BE2C (cell line): ENCODE measurements around the gene LMO3.

Experiments
- DNase-seq: peaks from one replicate; pipeline ENCODE4 v3.0.0-alpha.2; 2020
- H3K27me3 ChIP-seq: fragments of 250-450 bp; sonication (Bioruptor Pico); 2 replicates; pipeline ENCODE4 v1.5.1; 2020; ENCODE audit warnings: mild to moderate bottlenecking
- H3K36me3 ChIP-seq: fragments of 250-450 bp; sonication (Bioruptor Pico); 2 replicates; pipeline ENCODE4 v1.5.1; 2020; ENCODE audit warnings: mild to moderate bottlenecking
- H3K4me1 ChIP-seq: fragments of 250-450 bp; sonication (Bioruptor Pico); 2 replicates; pipeline ENCODE4 v1.5.1; 2020
- H3K4me3 ChIP-seq: 2 replicates; pipeline ENCODE4 v1.5.1; 2011; ENCODE audit warnings: low read depth, low read length
- H3K9me3 ChIP-seq: fragments of 250-450 bp; sonication (Bioruptor Pico); 2 replicates; pipeline ENCODE4 v1.5.1; 2020
- TF ChIP-seq, protein P1 (sequence below): IDR thresholded peaks from 2 replicates; pipeline ENCODE4 v1.5.1; 2012; ENCODE audit warnings: mild to moderate bottlenecking, low read depth, low read length

LMO3 gene

DNA sequence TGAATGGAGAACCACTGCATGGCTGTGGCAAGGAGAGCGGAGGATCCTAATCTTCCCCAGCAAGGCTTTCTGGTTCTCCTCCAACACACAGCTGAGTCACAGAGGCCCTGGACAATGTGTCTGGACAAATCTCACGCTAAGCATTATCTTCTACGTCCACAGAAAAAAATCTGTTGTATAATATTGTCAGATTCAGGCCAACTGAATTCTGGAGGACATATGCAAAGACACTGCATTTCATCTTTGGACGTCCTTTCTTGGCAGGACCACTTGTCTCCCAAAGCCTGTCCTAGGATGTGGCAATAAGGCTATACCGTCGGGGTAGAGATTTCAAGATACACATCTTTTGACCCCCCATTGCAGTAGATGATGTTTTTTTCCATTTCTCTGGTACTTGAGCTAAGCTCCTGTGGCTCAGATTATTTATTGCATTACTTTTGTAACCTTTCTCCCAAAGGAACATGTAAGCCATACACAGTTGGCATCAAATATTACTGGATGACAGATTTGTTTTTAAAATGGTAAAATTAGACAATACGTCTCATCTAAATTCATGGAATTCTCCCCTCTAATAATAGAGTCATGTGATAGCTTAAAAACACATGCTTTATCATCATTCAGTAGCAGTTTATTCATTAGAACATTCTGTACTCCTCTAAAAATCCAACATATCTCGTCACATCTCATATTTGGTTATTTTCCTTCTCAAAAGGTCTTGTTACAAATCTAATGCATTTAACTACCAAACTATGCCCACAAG lies 19.4 kb downstream of the LMO3 start:
- H3K9me3 ChIP-seq = no peaks in the 10 kb centered on the region; the same call in 1 of the 2 replicates
- H3K4me1 ChIP-seq = no peaks in the 10 kb centered on the region
- no peaks in the 10 kb centered on the region; the same call in 1 of the 2 replicates for H3K27me3 ChIP-seq
- H3K36me3 ChIP-seq = no peaks in the 10 kb centered on the region
- TF ChIP-seq, protein P1, sequence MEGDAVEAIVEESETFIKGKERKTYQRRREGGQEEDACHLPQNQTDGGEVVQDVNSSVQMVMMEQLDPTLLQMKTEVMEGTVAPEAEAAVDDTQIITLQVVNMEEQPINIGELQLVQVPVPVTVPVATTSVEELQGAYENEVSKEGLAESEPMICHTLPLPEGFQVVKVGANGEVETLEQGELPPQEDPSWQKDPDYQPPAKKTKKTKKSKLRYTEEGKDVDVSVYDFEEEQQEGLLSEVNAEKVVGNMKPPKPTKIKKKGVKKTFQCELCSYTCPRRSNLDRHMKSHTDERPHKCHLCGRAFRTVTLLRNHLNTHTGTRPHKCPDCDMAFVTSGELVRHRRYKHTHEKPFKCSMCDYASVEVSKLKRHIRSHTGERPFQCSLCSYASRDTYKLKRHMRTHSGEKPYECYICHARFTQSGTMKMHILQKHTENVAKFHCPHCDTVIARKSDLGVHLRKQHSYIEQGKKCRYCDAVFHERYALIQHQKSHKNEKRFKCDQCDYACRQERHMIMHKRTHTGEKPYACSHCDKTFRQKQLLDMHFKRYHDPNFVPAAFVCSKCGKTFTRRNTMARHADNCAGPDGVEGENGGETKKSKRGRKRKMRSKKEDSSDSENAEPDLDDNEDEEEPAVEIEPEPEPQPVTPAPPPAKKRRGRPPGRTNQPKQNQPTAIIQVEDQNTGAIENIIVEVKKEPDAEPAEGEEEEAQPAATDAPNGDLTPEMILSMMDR = no peak
- DNase-seq = no peak
- H3K4me3 ChIP-seq = no peak overlapping the region

DNA sequence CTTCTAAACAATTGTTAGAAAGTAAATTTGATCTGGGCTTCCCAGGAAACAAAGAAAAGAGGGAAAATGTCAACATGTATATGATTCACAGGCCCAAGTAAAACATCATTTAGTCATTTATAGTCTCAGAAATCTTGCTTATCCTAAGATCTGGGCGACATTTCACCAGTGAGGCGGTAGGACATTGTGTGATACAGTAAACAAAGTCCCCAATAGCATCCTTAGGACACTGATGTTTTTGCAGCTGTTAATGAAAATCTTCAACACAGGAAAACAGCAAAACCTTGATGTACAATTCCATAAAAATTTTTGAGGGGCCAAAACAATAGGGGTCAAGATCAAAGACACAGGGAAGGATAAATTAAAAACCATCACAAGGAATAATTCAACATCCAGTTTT lies 20.2 kb downstream of the LMO3 start:
- H3K4me3 ChIP-seq = no peak overlapping the region
- no peaks in the 10 kb centered on the region for H3K4me1 ChIP-seq
- DNase-seq = no peak
- H3K27me3 ChIP-seq = no peaks in the 10 kb centered on the region; the same call in 1 of the 2 replicates
- H3K9me3 ChIP-seq = no peaks in the 10 kb centered on the region; the same call in 1 of the 2 replicates
- H3K36me3 ChIP-seq = no peaks in the 10 kb centered on the region
- TF ChIP-seq, protein P1 = no peak

DNA sequence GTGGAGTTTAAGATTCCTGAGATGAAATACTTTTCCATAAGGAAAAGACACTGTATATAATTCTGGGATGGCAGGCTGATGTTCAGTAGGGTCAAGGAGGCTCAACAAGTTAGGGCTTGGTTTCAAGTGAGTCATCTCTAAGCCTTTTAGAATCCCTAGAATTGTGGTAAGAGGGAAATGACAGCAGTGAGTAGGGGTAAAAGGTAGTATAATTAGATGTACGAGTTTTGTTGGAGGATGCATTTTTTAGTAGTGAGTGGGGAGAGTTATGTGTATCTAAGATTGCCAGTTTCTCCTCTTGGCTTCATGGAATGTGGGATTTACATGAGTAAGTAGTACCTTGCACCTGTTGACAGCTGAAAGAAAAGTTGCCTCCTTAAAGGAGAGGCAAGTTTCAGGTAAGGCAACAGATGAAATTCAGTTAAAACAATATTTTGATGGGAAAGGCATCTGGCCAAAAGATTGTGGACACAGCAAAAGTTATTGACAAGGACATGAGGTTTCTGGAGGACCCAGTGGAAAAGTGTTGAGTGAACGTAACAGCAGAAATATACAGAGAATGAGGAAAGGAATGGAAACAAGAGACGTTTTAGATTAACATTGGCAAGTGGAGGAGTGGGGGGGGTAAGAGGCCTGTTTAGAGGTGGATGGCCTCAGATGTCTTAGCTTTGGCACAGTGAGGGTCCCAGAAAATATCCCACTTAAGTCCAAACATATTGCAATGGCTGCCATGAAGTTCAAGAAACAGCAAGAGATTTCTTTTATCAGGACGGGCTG lies 21.8 kb downstream of the LMO3 start:
- H3K9me3 ChIP-seq = no peaks in the 10 kb centered on the region; the same call in 1 of the 2 replicates
- no peaks in the 10 kb centered on the region for H3K36me3 ChIP-seq
- no peaks in the 10 kb centered on the region for H3K4me1 ChIP-seq
- H3K27me3 ChIP-seq = no peaks in the 10 kb centered on the region
- no peak for DNase-seq
- TF ChIP-seq, protein P1 = no peak
- H3K4me3 ChIP-seq = no peak overlapping the region

DNA sequence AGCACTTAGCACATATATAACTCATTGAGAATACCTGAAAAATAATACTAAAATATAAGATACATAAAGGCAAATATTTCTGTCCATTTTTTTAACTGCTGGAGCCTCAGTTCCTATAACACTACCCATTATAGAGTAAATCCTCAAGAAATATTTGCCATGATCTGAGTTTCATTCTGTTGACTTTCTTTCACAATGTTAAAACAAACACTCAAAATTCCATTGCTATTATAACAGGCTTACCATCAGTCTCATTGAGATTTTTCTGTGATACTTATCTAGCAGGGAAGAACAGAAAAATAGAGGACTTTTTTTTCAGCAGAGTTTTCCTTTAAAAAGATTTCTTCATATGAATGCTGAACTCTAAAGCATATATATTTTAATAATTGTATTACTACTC lies 24.5 kb downstream of the LMO3 start:
- H3K36me3 ChIP-seq = no peaks in the 10 kb centered on the region
- TF ChIP-seq, protein P1 = no peak
- no peaks in the 10 kb centered on the region; the same call in 1 of the 2 replicates for H3K9me3 ChIP-seq
- no peak for DNase-seq
- H3K4me3 ChIP-seq = no peak overlapping the region
- no peaks in the 10 kb centered on the region for H3K4me1 ChIP-seq
- H3K27me3 ChIP-seq = no peaks in the 10 kb centered on the region

DNA sequence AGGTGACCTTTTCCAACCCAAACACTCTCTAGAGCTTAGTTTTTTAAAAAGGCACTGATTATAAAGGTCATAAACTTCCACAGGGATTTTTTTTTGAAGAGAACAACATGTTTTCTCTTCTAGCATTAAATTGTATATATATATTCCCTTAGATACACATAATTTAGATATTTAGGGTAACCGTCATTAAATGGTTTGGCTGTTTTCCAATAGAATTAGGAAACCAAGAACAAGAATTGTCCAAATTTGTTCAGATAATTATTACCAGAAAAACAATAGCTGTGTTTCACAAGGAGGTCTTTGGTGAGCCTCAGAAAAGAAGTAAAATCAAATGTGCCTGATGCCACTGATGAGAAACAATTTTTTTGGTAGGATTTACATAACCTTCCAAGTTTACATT lies 26.9 kb downstream of the LMO3 start:
- Histone ChIP-seq H3K4me1 (no peaks in the 10 kb centered on the region), H3K36me3 (no peaks in the 10 kb centered on the region), H3K9me3 (no peaks in the 10 kb centered on the region; the same call in 1 of the 2 replicates), H3K27me3 (no peaks in the 10 kb centered on the region), H3K4me3 (no peak overlapping the region)
- no peak for DNase-seq
- TF ChIP-seq, protein P1 = no peak
